ENCODE results near the gene HMGCLL1.

Gene HMGCLL1

GRCh38 chr6:55557146-55557545 is 21.8 kb downstream of the HMGCLL1 start:
- Histone ChIP-seq H3K9me3 (ENCODE audit: low read depth, low read length) (no peaks in the 10 kb centered on the region), H3K36me3 (ENCODE audit: insufficient read depth, low read length) (no peaks in the 10 kb centered on the region), H3K9ac (ENCODE audit: insufficient read length) (no peak overlapping the region), H3K27ac (no peak overlapping the region), H3K4me3 (no peak overlapping the region)
- TF ChIP-seq FOXP2 (optimal IDR thresholded peaks at IDR 0.05; ENCODE audit: control extremely low read depth, extremely low read length, insufficient read depth) (no peak), EZH2 (IDR thresholded peaks at IDR 0.05) (no peak), POLR2AphosphoS5 (IDR thresholded peaks at IDR 0.05; ENCODE audit: borderline replicate concordance, low read depth, low read length) (no peak)
- DNase-seq (ENCODE audit: low read depth, low spot score): no peak

- no peaks in the 10 kb centered on the region for H3K9me3 ChIP-seq (ENCODE audit: low read depth, low read length)
- DNase-seq (ENCODE audit: low read depth, low spot score): no peak
- H3K4me3 ChIP-seq: no peak overlapping the region
- no peaks in the 10 kb centered on the region for H3K36me3 ChIP-seq (ENCODE audit: insufficient read depth, low read length)
- TF ChIP-seq FOXP2 (optimal IDR thresholded peaks at IDR 0.05; ENCODE audit: control extremely low read depth, extremely low read length, insufficient read depth) (no peak), POLR2AphosphoS5 (IDR thresholded peaks at IDR 0.05; ENCODE audit: borderline replicate concordance, low read depth, low read length) (no peak), EZH2 (IDR thresholded peaks at IDR 0.05) (no peak)
- H3K9ac ChIP-seq (ENCODE audit: insufficient read length): no peak overlapping the region
- no peak overlapping the region for H3K27ac ChIP-seq
Measured at GRCh38 chr6:55545791-55546190, 33.2 kb downstream of the HMGCLL1 start.

- no peak overlapping the region for H3K9ac ChIP-seq (ENCODE audit: insufficient read length)
- no peaks in the 10 kb centered on the region for H3K9me3 ChIP-seq (ENCODE audit: low read depth, low read length)
- no peak overlapping the region for H3K27ac ChIP-seq
- no peak overlapping the region for H3K4me3 ChIP-seq
- DNase-seq (ENCODE audit: low read depth, low spot score): no peak
- no peak for TF ChIP-seq POLR2AphosphoS5 (IDR thresholded peaks at IDR 0.05; ENCODE audit: borderline replicate concordance, low read depth, low read length)
- TF ChIP-seq EZH2 (IDR thresholded peaks at IDR 0.05): no peak
- TF ChIP-seq FOXP2 (optimal IDR thresholded peaks at IDR 0.05; ENCODE audit: control extremely low read depth, extremely low read length, insufficient read depth): no peak
- H3K36me3 ChIP-seq (ENCODE audit: insufficient read depth, low read length): no peaks in the 10 kb centered on the region
Measured at GRCh38 chr6:55543633-55544309, 35.2 kb downstream of the HMGCLL1 start.

GRCh38 chr6:55541024-55541423 is 38.0 kb downstream of the HMGCLL1 start:
- H3K9me3 ChIP-seq (ENCODE audit: low read depth, low read length): no peaks in the 10 kb centered on the region
- no peak overlapping the region for H3K27ac ChIP-seq
- TF ChIP-seq FOXP2 (optimal IDR thresholded peaks at IDR 0.05; ENCODE audit: control extremely low read depth, extremely low read length, insufficient read depth) (no peak), POLR2AphosphoS5 (IDR thresholded peaks at IDR 0.05; ENCODE audit: borderline replicate concordance, low read depth, low read length) (no peak), EZH2 (IDR thresholded peaks at IDR 0.05) (no peak)
- no peak for DNase-seq (ENCODE audit: low read depth, low spot score)
- no peaks in the 10 kb centered on the region for H3K36me3 ChIP-seq (ENCODE audit: insufficient read depth, low read length)
- no peak overlapping the region for H3K4me3 ChIP-seq
- no peak overlapping the region for H3K9ac ChIP-seq (ENCODE audit: insufficient read length)

- TF ChIP-seq POLR2AphosphoS5 (IDR thresholded peaks at IDR 0.05; ENCODE audit: borderline replicate concordance, low read depth, low read length) (no peak), EZH2 (IDR thresholded peaks at IDR 0.05) (no peak), FOXP2 (optimal IDR thresholded peaks at IDR 0.05; ENCODE audit: control extremely low read depth, extremely low read length, insufficient read depth) (no peak)
- Histone ChIP-seq H3K36me3 (ENCODE audit: insufficient read depth, low read length) (no peaks in the 10 kb centered on the region), H3K4me3 (no peak overlapping the region), H3K27ac (no peak overlapping the region), H3K9ac (ENCODE audit: insufficient read length) (no peak overlapping the region), H3K9me3 (ENCODE audit: low read depth, low read length) (no peaks in the 10 kb centered on the region)
- no peak for DNase-seq (ENCODE audit: low read depth, low spot score)
Measured at GRCh38 chr6:55536391-55536956, 42.5 kb downstream of the HMGCLL1 start.

- H3K9ac ChIP-seq (ENCODE audit: insufficient read length): no peak overlapping the region
Measured at GRCh38 chr6:55531496-55531895, 47.5 kb downstream of the HMGCLL1 start.

GRCh38 chr6:55530931-55531330 is 48.1 kb downstream of the HMGCLL1 start:
- Histone ChIP-seq H3K36me3 (ENCODE audit: insufficient read depth, low read length) (no peaks in the 10 kb centered on the region), H3K9ac (ENCODE audit: insufficient read length) (no peak overlapping the region), H3K4me3 (no peak overlapping the region), H3K27ac (no peak overlapping the region), H3K9me3 (ENCODE audit: low read depth, low read length) (no peaks in the 10 kb centered on the region)
- DNase-seq (ENCODE audit: low read depth, low spot score): peak; percentile 51
- no peak for TF ChIP-seq POLR2AphosphoS5 (IDR thresholded peaks at IDR 0.05; ENCODE audit: borderline replicate concordance, low read depth, low read length)
- TF ChIP-seq EZH2 (IDR thresholded peaks at IDR 0.05): no peak
- TF ChIP-seq FOXP2 (optimal IDR thresholded peaks at IDR 0.05; ENCODE audit: control extremely low read depth, extremely low read length, insufficient read depth): no peak

More at GRCh38 chr6:55531496-55531895, 47.5 kb downstream of the HMGCLL1 start:
- no peak for DNase-seq (ENCODE audit: low read depth, low spot score)
- no peak overlapping the region for H3K4me3 ChIP-seq
- H3K27ac ChIP-seq: no peak overlapping the region
- H3K9me3 ChIP-seq (ENCODE audit: low read depth, low read length): no peaks in the 10 kb centered on the region
- TF ChIP-seq POLR2AphosphoS5 (IDR thresholded peaks at IDR 0.05; ENCODE audit: borderline replicate concordance, low read depth, low read length) (no peak), EZH2 (IDR thresholded peaks at IDR 0.05) (no peak), FOXP2 (optimal IDR thresholded peaks at IDR 0.05; ENCODE audit: control extremely low read depth, extremely low read length, insufficient read depth) (no peak)
- H3K36me3 ChIP-seq (ENCODE audit: insufficient read depth, low read length): no peaks in the 10 kb centered on the region

- Histone ChIP-seq H3K9me3 (ENCODE audit: low read depth, low read length) (no peaks in the 10 kb centered on the region), H3K9ac (ENCODE audit: insufficient read length) (no peak overlapping the region), H3K36me3 (ENCODE audit: insufficient read depth, low read length) (no peaks in the 10 kb centered on the region), H3K4me3 (peak overlapping the region; percentile 40), H3K27ac (peak overlapping the region; percentile 77)
- no peak for DNase-seq (ENCODE audit: low read depth, low spot score)
- TF ChIP-seq POLR2AphosphoS5 (IDR thresholded peaks at IDR 0.05; ENCODE audit: borderline replicate concordance, low read depth, low read length) (no peak), EZH2 (IDR thresholded peaks at IDR 0.05) (no peak), FOXP2 (optimal IDR thresholded peaks at IDR 0.05; ENCODE audit: control extremely low read depth, extremely low read length, insufficient read depth) (no peak)
Measured at GRCh38 chr6:55528624-55529023, 50.4 kb downstream of the HMGCLL1 start.

Measured in SK-N-MC (cell line).